ENCODE measurements around the gene HOXB8.

HOXB8 gene

GRCh38 chr17:48625495-48626244 is 10.6 kb upstream of the HOXB8 start:
- H3K14ac ChIP-seq (ENCODE audit: low read length in 2 of 2) = peak overlapping the region; percentile 68 to 97
- peaks cover 21% of the 10 kb centered on the region for H3K4me1 ChIP-seq (ENCODE audit: control insufficient read depth, insufficient read depth, low read depth, low read length)
- peaks cover 6% of the 10 kb centered on the region for H3K9me3 ChIP-seq (ENCODE audit: control insufficient read depth, low read length)
- H2BK120ac ChIP-seq (ENCODE audit: low read depth, low read length) = peak overlapping the region; percentile 69
- peak overlapping the region; percentile 54 for H3K4me2 ChIP-seq (ENCODE audit: low read length, poor library complexity, severe bottlenecking)
- peak overlapping the region in 1 of 2 experiments; percentile 70 for H3K23ac ChIP-seq (ENCODE audit: low read length in 2 of 2)
- H3K4ac ChIP-seq (ENCODE audit: low read depth in 1 of 2, low read length in 2 of 2) = peak overlapping the region; percentile 69 to 97
- peaks cover 95 to 98% of the 10 kb centered on the region in 2 experiments for H3K27me3 ChIP-seq (ENCODE audit: control insufficient read depth in 1 of 2, insufficient read depth in 1 of 2, low read length in 2 of 2)
- H3K4me3 ChIP-seq (ENCODE audit: insufficient read depth in 1 of 2, low read depth in 1 of 2, low read length in 2 of 2) = peak overlapping the region; percentile 34 to 78
- peak overlapping the region; percentile 60 for H2BK15ac ChIP-seq (ENCODE audit: low read depth, poor library complexity, severe bottlenecking)
- no peaks in the 10 kb centered on the region for H3K36me3 ChIP-seq (ENCODE audit: control insufficient read depth in 1 of 2, insufficient read depth in 2 of 2, low read depth in 1 of 2, low read length in 2 of 2)
- peak overlapping the region; percentile 67 for H3K9ac ChIP-seq (ENCODE audit: low read length)
- no peak overlapping the region for H2BK5ac ChIP-seq (ENCODE audit: low read depth, low read length, poor library complexity, severe bottlenecking)
- no peak overlapping the region for H2AK5ac ChIP-seq (ENCODE audit: low read length, severe bottlenecking)
- H3K18ac ChIP-seq (ENCODE audit: low read depth in 1 of 2, low read length in 2 of 2) = peak overlapping the region; percentile 78 to 98
- no peak overlapping the region for H2AFZ ChIP-seq (ENCODE audit: low read depth, low read length)
- peak overlapping the region; percentile 72 for H4K91ac ChIP-seq (ENCODE audit: low read length)
- H4K8ac ChIP-seq (ENCODE audit: low read length) = peak overlapping the region; percentile 73
- H2BK12ac ChIP-seq (ENCODE audit: low read length in 2 of 2) = peak overlapping the region in 1 of 2 experiments; percentile 94
- DNase-seq = peak; percentile 92
- under 1% methylated on average over 68 of the region's 69 CpGs for WGBS
- H3K79me1 ChIP-seq (replicated peaks; ENCODE audit: low read length, poor library complexity, severe bottlenecking) = no peaks in the 10 kb centered on the region
- H3K27ac ChIP-seq (ENCODE audit: low read length, poor library complexity, severe bottlenecking) = no peak overlapping the region

- no peak overlapping the region for H2AK5ac ChIP-seq (ENCODE audit: low read length, severe bottlenecking)
- DNase-seq = peak; percentile 76
- H3K27me3 ChIP-seq (ENCODE audit: control insufficient read depth in 1 of 2, insufficient read depth in 1 of 2, low read length in 2 of 2) = peaks cover 95 to 98% of the 10 kb centered on the region in 2 experiments
- peaks cover 3% of the 10 kb centered on the region for H3K9me3 ChIP-seq (ENCODE audit: control insufficient read depth, low read length)
- peak overlapping the region; percentile 69 for H2BK120ac ChIP-seq (ENCODE audit: low read depth, low read length)
- peak overlapping the region; percentile 34 to 78 for H3K4me3 ChIP-seq (ENCODE audit: insufficient read depth in 1 of 2, low read depth in 1 of 2, low read length in 2 of 2)
- WGBS = 1% methylated on average over 39 of the region's 66 CpGs
- H3K27ac ChIP-seq (ENCODE audit: low read length, poor library complexity, severe bottlenecking) = no peak overlapping the region
- peak overlapping the region; percentile 68 to 78 for H3K14ac ChIP-seq (ENCODE audit: low read length in 2 of 2)
- no peak overlapping the region for H2AFZ ChIP-seq (ENCODE audit: low read depth, low read length)
- peak overlapping the region; percentile 54 for H3K4me2 ChIP-seq (ENCODE audit: low read length, poor library complexity, severe bottlenecking)
- no peak overlapping the region for H4K8ac ChIP-seq (ENCODE audit: low read length)
- no peak overlapping the region for H2BK5ac ChIP-seq (ENCODE audit: low read depth, low read length, poor library complexity, severe bottlenecking)
- H3K4ac ChIP-seq (ENCODE audit: low read depth in 1 of 2, low read length in 2 of 2) = peak overlapping the region; percentile 61 to 97
- peaks cover 23% of the 10 kb centered on the region for H3K4me1 ChIP-seq (ENCODE audit: control insufficient read depth, insufficient read depth, low read depth, low read length)
- peak overlapping the region; percentile 67 for H3K9ac ChIP-seq (ENCODE audit: low read length)
- peak overlapping the region in 1 of 2 experiments; percentile 95 for H3K23ac ChIP-seq (ENCODE audit: low read length in 2 of 2)
- peak overlapping the region; percentile 50 for H2BK15ac ChIP-seq (ENCODE audit: low read depth, poor library complexity, severe bottlenecking)
- H4K91ac ChIP-seq (ENCODE audit: low read length) = peak overlapping the region; percentile 46
- H2BK12ac ChIP-seq (ENCODE audit: low read length in 2 of 2) = peak overlapping the region in 1 of 2 experiments; percentile 88
- no peaks in the 10 kb centered on the region for H3K79me1 ChIP-seq (replicated peaks; ENCODE audit: low read length, poor library complexity, severe bottlenecking)
- no peaks in the 10 kb centered on the region for H3K36me3 ChIP-seq (ENCODE audit: control insufficient read depth in 1 of 2, insufficient read depth in 2 of 2, low read depth in 1 of 2, low read length in 2 of 2)
- H3K18ac ChIP-seq (ENCODE audit: low read depth in 1 of 2, low read length in 2 of 2) = peak overlapping the region; percentile 78 to 98
Measured at GRCh38 chr17:48624544-48625494, 9.7 kb upstream of the HOXB8 start.

GRCh38 chr17:48624118-48624517 is 9.0 kb upstream of the HOXB8 start:
- no peak for DNase-seq
- 8% methylated on average over 5 of the region's 5 CpGs for WGBS
- no peak overlapping the region for H2BK15ac ChIP-seq (ENCODE audit: low read depth, poor library complexity, severe bottlenecking)

More at GRCh38 chr17:48624118-48624517, 9.0 kb upstream of the HOXB8 start:
- H3K23ac ChIP-seq (ENCODE audit: low read length in 2 of 2) = peak overlapping the region in 1 of 2 experiments; percentile 63
- no peaks in the 10 kb centered on the region for H3K79me1 ChIP-seq (replicated peaks; ENCODE audit: low read length, poor library complexity, severe bottlenecking)
- H3K9me3 ChIP-seq (ENCODE audit: control insufficient read depth, low read length) = peaks cover 3% of the 10 kb centered on the region
- H3K4me1 ChIP-seq (ENCODE audit: control insufficient read depth, insufficient read depth, low read depth, low read length) = peaks cover 27% of the 10 kb centered on the region
- H2AFZ ChIP-seq (ENCODE audit: low read depth, low read length) = no peak overlapping the region
- no peak overlapping the region for H2BK5ac ChIP-seq (ENCODE audit: low read depth, low read length, poor library complexity, severe bottlenecking)
- H3K4me2 ChIP-seq (ENCODE audit: low read length, poor library complexity, severe bottlenecking) = no peak overlapping the region
- H3K27me3 ChIP-seq (ENCODE audit: control insufficient read depth in 1 of 2, insufficient read depth in 1 of 2, low read length in 2 of 2) = peaks cover 95 to 98% of the 10 kb centered on the region in 2 experiments
- peak overlapping the region; percentile 41 to 51 for H3K4ac ChIP-seq (ENCODE audit: low read depth in 1 of 2, low read length in 2 of 2)
- H3K27ac ChIP-seq (ENCODE audit: low read length, poor library complexity, severe bottlenecking) = no peak overlapping the region
- H3K14ac ChIP-seq (ENCODE audit: low read length in 2 of 2) = peak overlapping the region in 1 of 2 experiments; percentile 48
- no peak overlapping the region for H3K4me3 ChIP-seq (ENCODE audit: insufficient read depth in 1 of 2, low read depth in 1 of 2, low read length in 2 of 2)
- no peak overlapping the region for H4K8ac ChIP-seq (ENCODE audit: low read length)
- no peak overlapping the region for H3K9ac ChIP-seq (ENCODE audit: low read length)
- H2BK12ac ChIP-seq (ENCODE audit: low read length in 2 of 2) = no peak overlapping the region
- no peak overlapping the region for H2BK120ac ChIP-seq (ENCODE audit: low read depth, low read length)
- no peaks in the 10 kb centered on the region for H3K36me3 ChIP-seq (ENCODE audit: control insufficient read depth in 1 of 2, insufficient read depth in 2 of 2, low read depth in 1 of 2, low read length in 2 of 2)
- no peak overlapping the region for H2AK5ac ChIP-seq (ENCODE audit: low read length, severe bottlenecking)
- H4K91ac ChIP-seq (ENCODE audit: low read length) = no peak overlapping the region
- H3K18ac ChIP-seq (ENCODE audit: low read depth in 1 of 2, low read length in 2 of 2) = peak overlapping the region; percentile 0 to 52

Data from mesenchymal stem cell (in vitro differentiated cells and primary cell).